Stimulated activated CD4-positive, alpha-beta T cell treated with anti-CD3 and anti-CD28 coated beads, Interleukin-4, amount 100 ng/mL, for 1 hour (primary cell): Measurements from ENCODE around the gene RDH13.
"Not testable (repeated sequence)": the region's sequence is repeated elsewhere in the genome, so short reads cannot be mapped to it uniquely, and the experiment has no call there.

ENCODE experiments used
- DNase-seq: peaks from one replicate; pipeline ENCODE4 v3.0.0-alpha.2; 2020

RDH13 gene

DNA sequence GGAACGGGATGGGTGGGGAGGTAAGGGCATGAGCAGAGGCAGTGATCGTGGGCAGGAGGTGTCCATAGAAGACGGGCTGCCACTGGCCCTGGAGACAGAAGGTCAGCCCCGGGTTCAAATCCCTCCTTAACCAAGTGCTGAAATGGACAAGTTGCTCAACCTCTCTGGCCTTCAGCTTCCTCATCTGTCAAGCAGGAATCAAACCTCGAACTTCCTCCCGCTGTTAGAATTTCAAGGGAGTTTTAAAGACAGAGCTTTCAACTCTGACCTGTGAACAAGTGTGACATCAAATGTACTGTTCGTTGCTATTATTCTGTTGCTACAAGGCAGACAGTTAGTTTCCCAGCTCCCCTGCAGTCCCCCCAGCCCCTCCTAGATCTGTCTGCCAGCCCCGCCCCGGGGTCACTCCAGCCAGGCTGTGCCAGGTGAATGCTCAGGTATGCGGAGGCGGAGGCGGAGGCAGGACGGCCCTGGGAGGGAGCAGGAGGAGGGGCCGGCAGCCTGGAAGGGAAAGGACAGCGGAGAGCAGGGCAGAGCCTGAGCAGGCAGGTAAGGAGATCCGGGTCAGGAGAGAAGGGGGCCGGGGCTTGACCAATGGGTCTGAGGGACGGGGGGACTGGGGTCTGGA is 12.5 kb upstream of the RDH13 start, which contains the start of gene EPS8L1:
Gene EPS8L1 (plus strand): TSS at position 499 of the 628 bp plus-strand sequence. CDS start 576 bp downstream, outside the sequence.
- no peak for DNase-seq

DNA sequence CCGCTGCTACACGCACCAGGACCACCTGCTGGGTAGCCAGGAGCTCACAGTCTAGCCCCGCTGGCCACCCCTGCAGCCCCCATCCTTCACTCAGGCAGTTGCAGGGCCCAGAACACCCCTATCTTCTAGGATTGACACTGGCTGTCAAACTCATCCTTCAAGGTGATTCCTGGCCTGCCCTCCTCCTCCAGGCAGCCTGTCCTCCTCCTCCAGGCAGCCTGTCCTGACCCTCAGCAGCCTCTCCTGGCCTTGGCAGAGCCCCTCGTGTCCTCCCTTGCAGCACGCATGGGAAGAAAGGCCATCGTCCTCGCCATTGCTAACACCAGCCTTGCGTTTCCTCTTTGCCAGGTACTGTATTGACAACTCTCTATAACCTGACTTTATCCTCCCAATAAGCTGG is 9.0 kb upstream of the RDH13 start:
- no peak for DNase-seq

DNA sequence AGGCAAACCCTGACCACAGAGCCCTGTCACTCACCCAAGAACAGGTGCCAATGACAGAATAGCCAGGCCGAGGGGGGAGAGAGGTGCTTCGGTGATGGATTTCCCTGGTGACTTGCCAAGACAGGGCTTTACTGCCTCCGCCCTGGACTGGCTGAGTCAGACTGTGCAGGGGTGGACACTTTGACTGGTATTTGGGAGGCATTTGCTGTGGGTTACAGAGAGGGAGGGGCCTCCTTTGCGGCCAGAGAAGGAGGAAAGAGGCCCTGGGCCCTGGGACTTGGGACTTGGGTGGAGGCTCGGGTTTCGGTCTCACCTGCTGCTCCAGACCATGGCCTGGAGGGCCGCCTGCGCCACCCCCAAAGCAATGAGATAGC is 8.2 kb upstream of the RDH13 start:
- DNase-seq: no peak

DNA sequence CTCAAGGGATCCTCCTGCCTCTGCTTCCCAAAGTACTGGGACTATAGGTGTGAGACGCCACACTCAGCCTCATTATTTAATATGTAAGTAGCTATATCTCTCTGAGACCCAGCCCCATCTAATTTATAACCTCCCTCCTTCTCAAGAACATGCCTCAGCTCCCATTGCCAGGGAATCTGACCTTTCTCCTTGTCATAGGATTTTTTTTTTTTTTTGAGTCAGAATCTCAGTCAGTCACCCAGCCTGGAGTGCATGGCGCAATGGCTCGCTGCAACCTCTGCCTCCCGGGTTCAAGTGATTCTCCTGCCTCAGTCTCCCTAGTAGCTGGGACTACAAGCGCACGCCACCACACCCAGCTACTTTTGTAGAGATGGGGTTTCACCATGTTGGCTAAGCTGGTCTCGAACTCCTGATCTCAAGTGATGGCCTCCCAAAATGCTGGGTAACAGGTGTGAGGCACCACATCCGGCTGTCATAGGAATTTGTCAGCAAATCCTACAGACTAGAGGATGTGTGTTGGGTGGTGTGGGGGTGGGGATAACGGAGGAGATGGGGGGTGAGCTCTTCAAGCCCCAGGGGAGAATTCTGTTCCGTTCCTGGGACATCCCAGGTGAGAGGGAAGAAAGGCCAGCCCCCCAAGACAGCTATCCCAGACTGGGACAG is 7.6 kb upstream of the RDH13 start:
- DNase-seq: no peak

DNA sequence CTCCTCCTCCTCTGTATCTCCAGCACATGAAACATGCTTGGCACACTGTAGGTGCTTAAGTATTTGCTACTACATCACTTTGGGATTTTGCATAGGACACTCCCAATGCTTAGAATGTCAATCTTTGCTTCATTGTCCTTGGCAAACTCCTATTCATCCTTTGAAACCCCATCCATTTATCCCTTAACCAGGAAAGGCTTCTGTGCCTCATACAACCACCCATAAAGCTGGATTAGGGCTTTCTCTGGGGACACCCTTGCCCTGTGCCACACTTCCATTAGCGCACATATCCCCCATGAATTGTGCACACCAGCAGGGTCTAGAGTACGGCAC is 6.9 kb upstream of the RDH13 start:
- DNase-seq: no peak

DNA sequence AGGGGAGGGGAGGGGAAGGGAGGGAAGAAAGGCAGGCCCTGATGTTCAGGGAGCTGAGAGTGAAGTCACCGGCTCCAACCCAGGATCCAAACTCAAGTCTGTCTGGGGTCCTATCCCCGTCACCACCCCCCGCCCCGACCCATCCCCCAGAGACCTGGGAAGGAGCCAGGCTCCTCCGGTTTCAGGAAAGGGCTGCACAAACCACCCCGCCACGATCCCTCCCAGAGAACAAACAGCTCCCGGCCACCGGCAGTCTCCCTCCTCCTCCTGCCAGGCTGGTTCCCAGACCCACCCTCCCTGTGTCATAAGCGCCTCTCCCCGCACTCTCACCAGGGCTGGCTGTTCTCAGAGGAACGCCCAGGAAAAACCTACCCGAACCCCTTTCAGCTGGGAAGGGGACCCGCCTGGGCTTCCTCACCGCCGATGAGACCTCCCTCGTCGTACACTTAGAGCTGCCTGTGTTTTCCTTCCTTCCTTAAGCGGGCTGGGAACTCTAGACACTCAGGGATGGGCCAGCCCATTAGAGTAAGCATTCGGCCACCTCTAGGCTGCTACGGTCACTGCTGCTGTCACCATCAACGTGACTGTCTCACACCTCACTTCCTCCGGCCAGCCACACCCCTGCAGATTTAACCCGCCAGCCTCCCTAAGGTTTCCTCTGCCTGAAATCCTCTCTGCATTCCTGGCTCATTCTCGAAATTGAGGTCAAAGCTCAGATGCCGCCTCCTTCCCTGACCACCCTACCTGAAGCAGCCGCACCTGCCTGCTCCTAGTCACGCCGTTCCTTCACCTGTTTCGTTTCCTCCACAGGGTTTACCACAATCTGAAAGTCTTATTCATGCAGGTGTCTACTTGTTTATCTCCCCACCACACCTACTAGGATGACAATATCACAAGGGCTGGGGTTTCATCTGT is 6.3 kb upstream of the RDH13 start:
- DNase-seq: no peak

DNA sequence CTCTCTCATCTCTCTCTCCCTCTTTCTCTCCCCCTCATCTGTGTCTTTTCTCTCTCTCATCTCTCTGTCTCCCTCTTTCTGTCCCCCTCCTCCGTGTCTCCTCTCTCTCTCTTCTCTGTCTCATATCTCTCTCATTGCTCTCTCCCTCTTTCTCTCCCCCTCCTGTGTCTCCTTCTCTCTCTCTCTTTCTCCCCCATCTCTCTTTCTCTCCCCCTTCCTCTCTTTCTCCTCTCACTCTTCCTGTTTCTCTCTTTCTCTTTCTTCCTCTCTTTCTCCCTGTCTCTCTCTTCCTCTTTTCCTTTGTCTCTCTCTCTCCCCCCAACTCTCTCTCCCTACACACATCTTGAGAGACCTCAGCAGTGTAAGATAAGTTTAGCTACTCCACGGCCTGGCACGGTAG is 4.9 kb upstream of the RDH13 start:
- DNase-seq: no peak

DNA sequence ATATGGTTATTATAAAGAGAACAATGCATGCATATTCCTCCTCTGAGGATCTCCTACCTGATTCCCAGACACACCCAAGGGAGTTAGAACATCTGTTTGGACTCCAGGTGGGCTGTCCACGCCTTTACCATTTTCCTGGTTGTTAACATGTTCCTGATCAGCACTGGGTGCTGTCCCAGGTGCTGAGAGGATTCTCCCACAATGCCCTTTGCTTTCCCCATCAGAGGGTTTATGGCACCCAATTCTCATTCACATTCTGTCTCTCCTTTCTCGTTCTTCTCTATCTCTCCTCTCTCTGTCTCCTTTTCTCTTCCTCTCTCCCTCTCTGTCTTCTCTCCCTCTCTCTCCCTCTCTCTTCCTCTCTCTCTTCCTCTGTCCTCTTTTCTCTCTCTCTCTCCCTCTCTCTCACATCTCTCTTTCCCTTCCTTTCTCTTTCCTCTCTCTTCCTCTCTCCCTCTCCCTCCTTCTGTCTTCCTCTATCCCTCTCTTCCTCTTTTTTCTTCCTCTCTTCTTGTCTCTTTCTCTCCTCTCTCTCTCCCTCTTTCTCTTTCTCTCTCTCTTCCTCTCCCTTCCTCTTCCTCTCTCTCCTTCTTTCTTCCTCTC is 3.3 kb upstream of the RDH13 start:
- DNase-seq: no peak

DNA sequence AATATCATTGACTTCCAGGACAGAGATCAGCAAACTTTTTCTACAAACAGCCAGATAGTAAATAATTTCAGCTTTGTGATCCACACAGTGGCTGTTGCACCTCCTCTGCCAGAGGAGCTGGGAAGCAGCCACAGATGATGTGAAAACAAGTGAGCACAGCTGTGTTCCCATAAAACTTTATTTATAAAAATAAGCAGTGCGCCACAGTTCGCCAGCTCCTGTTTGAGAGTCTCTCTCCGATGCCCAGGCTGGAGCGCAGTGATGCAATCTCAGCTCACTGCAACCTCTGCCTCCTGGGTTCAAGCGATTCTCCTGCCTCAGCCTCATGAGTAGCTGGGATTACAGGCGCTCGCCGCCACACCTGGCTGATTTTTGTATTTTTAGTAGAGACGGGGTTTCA is 2.6 kb upstream of the RDH13 start:
- DNase-seq: not testable (repeated sequence)

DNA sequence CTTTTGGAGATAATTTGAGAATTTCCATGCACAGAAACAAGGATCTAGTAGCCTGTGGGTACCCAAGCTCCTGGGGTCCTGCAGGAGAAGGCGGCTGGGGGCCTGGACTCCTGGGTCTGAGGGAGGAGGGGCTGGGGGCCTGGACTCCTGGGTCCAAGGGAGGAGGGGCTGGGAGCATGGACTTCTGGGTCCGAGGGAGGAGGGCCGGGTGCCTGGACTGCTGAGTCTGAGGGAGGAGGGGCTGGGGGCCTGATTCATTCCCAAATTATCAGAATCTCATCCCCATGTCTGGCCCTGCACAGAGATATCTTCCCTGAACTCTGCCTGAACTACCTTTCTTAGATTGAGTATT is 520 bp upstream of the RDH13 start:
- DNase-seq: no peak

DNA sequence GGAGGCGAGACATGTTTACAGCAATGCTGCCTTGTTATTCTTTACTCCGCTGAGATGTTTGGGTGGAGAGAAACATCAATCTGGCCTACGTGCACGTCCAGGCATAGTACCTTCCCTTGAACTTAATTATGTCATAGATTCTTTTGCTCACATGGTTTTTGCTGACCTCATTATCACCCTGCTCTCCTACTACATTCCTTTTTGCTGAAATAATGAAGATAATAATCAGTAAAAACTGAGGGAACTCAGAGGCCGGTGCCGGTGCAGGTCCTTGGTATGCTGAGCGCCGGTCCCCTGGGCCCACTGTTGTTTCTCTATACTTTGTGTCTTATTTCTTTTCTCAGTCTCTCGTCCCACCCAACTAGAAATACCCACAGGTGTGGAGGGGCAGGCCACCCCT is 2.7 kb downstream of the RDH13 start:
- not testable (repeated sequence) for DNase-seq

DNA sequence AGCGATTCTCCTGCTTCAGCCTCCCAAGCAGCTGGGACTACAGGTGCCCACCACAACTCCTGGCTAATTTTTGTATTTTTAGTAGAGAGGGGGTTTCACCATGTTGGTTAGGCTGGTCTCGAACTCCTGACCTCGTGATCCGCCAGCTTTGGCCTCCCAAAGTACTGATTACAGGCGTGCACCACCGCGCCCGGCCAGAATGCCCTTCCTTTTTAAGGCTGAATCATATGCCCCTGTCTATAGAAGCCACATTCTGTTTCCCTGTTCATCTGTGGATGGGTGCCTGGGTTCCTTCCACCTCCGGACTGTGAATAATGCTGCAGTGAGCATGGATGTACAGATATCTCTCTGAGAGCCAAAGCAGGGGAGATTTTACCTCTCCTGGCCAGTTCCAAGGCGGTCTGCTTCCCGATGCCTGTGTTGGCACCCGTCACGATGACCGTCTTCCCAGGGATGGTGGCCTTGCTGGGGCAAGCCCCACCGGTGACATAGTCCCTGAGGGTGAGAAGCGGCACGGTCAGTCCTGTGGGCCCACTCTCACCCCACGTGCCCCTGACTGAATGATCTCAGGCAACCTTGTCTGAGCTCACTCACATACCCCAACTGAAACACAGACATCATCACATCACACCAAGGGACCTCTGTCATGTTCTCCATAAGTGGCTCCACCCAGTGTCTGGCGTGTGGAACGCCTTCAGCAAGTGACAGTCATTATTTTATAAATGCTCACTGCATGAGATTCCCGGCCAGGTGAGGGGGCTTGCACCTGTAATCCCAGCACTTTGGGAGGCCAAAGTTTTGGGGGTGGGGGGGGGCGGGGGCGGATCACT is 4.0 kb downstream of the RDH13 start:
- DNase-seq: no peak

DNA sequence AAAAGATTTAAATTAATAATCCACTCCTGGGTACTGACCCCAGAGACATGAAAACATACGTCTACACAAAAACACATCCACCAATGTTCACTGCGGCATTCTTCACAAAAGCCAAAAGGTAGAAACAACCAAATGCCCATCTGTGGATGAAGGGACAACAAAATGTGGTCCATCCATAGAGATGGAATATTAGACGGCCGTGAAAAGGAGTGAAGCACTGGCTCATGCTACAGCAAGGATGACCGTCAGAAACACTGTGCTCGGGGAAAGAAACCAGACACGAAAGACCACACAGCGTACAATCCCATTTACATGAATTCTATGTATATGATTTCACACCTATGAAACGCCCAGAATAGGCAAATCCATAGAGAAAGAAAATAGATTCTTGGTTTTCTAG is 6.1 kb downstream of the RDH13 start:
- no peak for DNase-seq

DNA sequence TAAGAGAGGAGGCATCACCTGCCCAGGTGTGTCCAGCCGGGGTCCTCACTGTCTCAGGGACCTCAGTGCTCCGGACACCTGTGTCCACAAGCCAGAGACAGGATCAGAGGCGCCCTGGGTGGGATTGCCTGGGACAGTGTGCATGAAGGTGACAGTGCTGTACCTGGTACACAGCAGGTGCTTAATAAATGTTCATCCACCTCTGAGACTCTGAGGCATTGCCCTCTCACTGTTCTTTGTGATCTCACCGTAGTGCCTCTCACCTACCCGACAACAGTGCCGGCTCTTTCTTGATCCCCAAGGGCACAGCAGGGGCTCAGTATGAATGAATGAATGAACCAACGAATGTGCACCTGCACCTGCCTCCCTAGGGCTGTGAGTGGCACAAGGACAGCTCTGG is 9.2 kb downstream of the RDH13 start:
- DNase-seq: no peak

DNA sequence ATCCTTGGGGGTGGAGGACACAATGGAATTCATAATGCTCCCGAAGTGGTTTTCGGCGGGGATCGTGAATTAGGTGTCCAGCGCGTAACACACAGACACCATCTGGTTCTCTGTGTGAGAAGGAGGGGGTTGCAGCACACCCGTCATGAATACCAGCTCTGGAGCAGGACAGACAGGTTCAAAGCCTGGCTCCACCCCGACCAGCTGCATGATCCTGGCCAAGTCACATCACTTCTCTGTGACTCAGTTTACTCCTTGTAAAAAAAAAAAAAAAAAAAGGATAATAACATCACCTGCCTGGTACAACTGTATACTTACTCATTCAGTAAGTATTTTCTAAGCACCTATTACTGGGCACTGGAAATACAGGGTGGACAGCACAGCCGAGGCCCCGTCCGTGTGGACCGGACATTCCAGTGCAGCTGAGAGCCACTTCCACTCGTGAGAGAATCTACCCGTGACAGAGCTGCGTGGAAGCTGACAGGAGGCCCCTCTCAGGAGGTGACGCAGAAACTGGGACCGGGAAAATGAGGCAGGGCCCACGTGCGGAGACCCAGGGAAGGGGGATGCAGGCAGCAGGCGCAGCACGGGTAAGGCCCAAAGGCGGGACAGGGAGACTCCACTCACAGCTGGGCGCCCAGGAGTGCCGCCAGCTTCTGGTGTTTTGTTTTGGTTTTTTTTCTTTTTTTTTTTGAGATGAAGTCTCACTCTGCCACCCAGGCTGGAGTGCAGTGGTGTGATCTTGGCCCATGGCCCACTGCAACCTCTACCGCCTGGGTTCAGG is 12.0 kb downstream of the RDH13 start:
- DNase-seq: no peak

DNA sequence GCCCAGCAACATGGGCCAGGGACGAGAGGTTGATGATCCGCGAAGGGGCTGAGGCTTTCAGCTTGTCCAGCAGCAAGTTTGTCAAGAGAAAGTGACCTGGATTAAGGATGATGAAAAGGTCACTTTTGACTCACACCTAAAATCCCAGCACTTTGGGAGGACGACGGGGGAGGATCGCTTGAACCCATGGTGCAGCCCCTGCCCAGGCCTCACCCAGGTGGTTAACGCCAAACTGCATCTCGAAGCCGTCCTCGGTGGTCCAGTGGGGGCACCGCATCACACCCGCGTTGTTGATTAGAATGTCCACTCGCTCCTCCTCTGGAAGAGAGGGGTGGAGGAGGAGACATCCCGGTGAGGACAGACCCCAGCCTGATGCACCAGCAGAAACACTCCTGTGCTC is 14.5 kb downstream of the RDH13 start:
- no peak for DNase-seq

DNA sequence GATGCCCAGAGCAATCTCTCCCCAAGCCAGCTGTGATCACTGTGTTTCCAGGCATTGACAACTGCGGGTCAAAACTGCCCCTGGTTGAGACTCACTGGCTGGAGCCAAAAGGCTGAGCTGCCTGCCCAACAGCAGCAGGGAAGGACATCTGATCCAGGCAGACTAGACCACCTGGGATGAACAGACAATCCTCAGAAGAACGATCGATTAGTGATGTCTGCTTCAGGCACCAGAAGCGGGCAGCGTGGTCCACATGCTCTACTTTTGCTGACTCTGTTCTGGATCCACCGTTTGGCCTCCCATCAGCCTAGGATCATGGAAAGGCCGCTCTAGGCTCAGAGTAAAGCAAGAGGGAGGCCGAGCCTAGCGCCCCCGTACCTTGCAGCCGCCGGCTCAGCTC is 15.0 kb downstream of the RDH13 start:
- DNase-seq: no peak

DNA sequence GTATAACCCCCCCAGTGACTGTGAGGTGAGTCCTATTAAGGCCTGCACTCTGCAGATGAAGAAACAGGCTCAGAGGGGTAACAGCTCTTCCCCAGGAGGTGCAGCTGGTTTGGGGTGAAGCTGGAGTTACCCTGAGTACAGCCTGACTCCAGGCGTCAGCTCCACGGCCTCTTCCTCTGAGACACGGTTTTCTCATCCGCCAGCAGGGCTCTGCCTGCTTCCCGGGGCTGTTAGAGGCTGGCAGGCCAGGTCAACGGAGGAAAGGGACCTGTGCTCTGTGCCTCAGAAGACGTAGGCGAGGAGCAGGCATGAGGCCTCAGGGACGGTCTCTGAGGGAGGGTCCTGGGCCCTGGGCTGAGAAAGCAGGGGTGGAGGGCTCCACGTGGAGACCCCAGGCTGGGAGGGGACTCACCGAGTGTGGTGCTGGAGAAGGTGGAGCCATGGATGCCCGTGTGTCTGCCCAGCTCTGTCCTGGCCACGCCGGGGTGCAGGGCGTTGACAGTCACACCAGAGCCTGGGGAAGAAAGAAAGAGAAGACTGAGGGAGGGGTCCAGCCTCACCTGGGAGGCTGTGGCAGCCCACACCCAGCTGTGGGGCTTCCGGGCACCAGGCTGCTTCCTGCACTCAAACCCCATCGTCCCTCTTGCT is 15.8 kb downstream of the RDH13 start:
- no peak for DNase-seq

DNA sequence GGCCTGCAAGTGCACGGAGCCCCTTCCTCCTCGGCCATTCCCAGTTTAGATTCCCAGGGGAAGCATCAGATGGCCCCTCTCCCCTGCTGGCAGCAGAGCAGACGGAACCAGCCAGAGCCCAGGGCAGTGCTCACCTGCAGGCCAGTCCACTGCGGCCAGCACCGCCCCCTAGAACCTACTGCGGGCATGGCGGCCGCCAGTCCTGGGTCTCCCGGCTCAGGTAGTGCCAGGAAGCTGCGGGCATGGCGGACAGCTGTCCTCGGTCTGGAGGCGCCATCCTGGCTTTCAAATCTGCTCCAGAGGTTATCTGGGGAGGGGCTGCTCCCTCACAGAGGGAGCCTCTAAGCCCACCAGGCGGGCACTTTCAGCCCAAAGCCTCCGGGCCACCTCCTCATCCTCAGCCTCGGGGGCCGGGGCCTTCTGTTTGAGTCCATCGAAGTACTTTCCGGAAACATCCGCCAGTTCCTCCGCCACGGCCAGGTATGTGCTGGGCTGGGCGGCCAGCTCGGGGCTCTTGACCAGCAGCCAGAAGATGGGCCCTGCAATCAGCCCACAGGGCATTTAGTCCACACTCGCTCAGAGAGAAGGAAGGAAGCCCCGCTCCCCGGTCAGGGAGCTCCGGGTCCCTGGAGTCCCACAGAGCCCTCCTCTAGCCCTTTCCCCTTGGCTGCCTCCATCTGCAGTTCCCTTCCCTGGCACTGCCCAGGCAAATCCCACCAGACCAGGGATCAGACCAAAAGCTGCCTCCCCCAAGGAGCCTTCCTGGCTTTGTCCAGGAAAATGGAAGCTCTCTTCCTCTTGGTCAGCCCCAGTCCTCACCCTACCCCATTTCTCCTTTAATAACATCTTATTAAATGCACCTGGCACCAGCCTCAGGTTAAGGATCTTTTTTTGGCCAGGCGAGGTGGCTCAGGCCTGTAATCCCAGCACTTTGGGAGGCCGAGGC is 17.9 kb downstream of the RDH13 start:
- no peak for DNase-seq

DNA sequence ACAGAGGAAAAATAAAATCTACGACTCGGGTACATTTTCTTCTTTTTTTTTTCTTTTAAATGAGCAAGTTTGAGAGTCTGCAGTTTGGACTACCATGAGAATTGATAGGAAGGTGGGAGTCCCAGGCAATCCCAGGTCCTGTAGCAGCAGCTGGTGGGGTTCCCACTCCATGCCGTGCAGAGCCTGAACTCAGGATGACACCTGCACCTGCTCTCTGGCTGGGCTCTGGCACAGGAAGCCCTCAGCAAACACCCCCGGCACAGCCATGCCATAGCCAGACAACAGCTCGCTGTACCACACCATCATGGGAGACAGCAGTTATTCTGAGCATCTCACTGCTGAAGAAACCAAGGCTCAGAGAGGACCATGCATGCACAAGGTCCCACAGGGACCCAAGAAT is 18.7 kb downstream of the RDH13 start:
- no peak for DNase-seq
